Measurements from ENCODE around the gene ZNF839.
"Not testable (repeated sequence)": the region's sequence is repeated elsewhere in the genome, so short reads cannot be mapped to it uniquely, and the experiment has no call there.

ZNF839 gene

DNA sequence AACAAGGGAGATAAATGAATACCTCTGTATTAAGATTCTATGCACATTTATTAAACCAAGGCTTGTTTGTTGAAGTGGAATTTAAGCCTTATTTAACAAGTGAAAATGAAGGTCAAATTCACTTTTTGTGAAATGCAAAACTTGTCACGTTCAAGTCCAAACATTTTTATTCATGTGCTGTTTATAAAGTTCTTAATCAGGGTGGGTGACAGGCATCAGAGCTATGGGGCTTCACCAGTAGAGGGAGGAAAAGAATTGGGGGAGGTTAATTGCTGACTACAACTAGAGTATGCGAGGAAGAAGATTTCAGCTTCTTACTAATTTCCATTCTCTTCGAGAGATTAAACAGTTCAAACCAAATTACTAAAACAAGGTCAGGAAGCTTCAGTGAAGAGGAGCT, 24.3 kb upstream of the ZNF839 start:
- no peak for DNase-seq (ENCODE audit: low spot score)
- no peak for TF ChIP-seq CTCF (IDR thresholded peaks at IDR 0.05; ENCODE audit: extremely low read depth, missing control alignments)

- no peak for TF ChIP-seq CTCF (IDR thresholded peaks at IDR 0.05; ENCODE audit: extremely low read depth, missing control alignments)
- no peak for DNase-seq (ENCODE audit: low spot score)
Measured at GRCh38 chr14:102297436-102298170, 21.9 kb upstream of the ZNF839 start.

GRCh38 chr14:102298303-102299070, 21.1 kb upstream of the ZNF839 start:
- not testable (repeated sequence) for DNase-seq (ENCODE audit: low spot score)

DNA sequence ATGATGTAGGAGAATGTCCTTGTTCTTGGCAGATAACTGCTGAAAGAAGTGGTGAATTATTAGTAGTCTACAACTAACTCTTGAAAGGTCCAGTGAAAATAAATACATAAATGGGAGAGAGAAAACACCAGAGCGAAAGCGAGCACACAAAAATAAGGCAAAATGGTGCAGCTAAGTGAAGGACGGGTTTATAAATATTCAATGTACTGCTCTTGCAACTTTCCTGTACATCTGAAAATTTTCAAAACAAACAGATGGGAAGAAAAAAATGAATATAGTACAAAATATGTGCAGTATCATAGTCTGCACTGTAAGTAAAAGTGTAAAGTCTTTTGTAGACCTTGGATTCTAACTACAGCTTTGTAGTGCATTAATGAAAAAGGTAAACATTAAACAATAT, 15.9 kb upstream of the ZNF839 start:
- no peak for TF ChIP-seq CTCF (IDR thresholded peaks at IDR 0.05; ENCODE audit: extremely low read depth, missing control alignments)
- DNase-seq (ENCODE audit: low spot score): no peak

GRCh38 chr14:102304611-102305506, 14.7 kb upstream of the ZNF839 start, which contains the start of gene MOK:
MOK (minus strand) TSS chr14:102305164; CDS start chr14:102304968, 196 bp downstream.
- TF ChIP-seq CTCF (IDR thresholded peaks at IDR 0.05; ENCODE audit: extremely low read depth, missing control alignments): no peak

GRCh38 chr14:102314242-102315011, 5.1 kb upstream of the ZNF839 start:
- DNase-seq (ENCODE audit: low spot score): peak; percentile 82
- peak; percentile 90 for TF ChIP-seq CTCF (IDR thresholded peaks at IDR 0.05; ENCODE audit: extremely low read depth, missing control alignments)

More at GRCh38 chr14:102304611-102305506, 14.7 kb upstream of the ZNF839 start, which contains the start of gene MOK:
- DNase-seq (ENCODE audit: low spot score): peak; percentile 98

GRCh38 chr14:102315121-102315520, 4.4 kb upstream of the ZNF839 start:
- no peak for DNase-seq (ENCODE audit: low spot score)
- TF ChIP-seq CTCF (IDR thresholded peaks at IDR 0.05; ENCODE audit: extremely low read depth, missing control alignments): no peak
